Activated naive CD8-positive, alpha-beta T cell treated with anti-CD3 and anti-CD28 coated beads, Interleukin-2, amount 50 U/mL, for 16 hours (primary cell): ENCODE results near the gene PHACTR3.
"Not testable (repeated sequence)": the region's sequence is repeated elsewhere in the genome, so short reads cannot be mapped to it uniquely, and the experiment has no call there.

ENCODE experiments used
- DNase-seq: peaks from one replicate; pipeline ENCODE4 v3.0.0-alpha.2; 2020; ENCODE audit warnings: low read depth, low spot score

PHACTR3 gene

GRCh38 chr20:59618585-59618984, 14.2 kb downstream of the PHACTR3 start:
- DNase-seq, result not testable (repeated sequence)

- DNase-seq, result no peak
Measured at GRCh38 chr20:59620860-59621505, 16.6 kb downstream of the PHACTR3 start.

DNA sequence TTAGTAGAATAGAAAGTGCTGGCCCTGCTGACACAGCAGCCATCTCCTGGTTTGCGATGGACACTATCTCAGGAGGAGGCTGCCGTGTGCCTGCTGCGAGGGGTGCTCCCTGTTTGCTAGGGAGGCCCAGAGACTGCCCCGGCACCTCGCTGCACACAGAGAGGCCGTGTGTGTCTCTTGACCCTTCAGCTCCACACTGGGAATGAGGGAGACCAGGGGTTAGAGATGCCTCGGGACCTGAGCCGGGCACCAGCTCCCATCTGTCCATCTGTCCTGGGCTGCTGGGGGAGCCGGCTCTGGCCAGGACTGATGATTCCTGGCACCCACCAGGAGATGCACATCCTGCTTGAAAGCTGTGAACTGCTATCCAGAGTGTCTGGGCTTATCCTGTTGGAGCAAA, 18.2 kb downstream of the PHACTR3 start:
- no peak for DNase-seq

DNA sequence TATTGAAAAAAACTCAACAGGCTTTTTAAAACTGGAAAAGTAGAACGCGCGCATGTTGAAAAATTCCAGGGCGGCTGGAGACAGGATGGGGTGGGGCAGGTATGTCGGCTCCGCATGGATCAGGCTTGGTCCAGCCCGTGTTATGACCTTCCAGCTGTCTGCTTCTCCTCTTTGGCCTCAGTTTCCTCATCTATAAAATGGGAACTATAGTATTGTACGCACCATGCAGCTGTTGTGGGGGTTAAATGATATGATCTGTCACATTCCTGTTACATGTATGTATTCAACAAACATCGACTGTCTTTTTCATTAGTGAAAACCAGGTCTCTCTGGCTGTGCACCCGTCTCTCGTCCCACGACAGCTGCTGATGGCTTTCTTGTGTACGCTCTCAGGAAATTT, 18.8 kb downstream of the PHACTR3 start:
- no peak for DNase-seq

DNA sequence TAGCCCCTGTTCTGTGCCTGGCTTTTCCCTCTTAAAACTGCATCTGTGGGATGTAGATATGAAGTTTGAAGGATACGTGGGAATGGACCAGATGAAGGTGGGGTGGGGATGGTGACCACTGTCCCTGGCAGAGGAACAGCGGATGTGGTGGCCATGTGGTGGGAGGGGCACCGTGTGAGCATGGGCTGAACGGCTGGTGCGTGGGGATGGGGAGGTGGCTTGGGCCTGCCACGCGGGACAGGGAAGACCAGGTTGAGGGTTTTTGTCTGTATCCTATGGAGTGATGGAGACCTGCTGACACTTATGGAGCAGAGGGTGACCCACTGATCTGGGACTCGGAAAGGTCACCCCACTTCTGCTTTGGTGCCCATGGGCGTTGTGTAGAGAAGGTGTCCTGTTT, 19.2 kb downstream of the PHACTR3 start:
- no peak for DNase-seq

- no peak for DNase-seq
Measured at GRCh38 chr20:59624401-59624800, 20.1 kb downstream of the PHACTR3 start.

DNA sequence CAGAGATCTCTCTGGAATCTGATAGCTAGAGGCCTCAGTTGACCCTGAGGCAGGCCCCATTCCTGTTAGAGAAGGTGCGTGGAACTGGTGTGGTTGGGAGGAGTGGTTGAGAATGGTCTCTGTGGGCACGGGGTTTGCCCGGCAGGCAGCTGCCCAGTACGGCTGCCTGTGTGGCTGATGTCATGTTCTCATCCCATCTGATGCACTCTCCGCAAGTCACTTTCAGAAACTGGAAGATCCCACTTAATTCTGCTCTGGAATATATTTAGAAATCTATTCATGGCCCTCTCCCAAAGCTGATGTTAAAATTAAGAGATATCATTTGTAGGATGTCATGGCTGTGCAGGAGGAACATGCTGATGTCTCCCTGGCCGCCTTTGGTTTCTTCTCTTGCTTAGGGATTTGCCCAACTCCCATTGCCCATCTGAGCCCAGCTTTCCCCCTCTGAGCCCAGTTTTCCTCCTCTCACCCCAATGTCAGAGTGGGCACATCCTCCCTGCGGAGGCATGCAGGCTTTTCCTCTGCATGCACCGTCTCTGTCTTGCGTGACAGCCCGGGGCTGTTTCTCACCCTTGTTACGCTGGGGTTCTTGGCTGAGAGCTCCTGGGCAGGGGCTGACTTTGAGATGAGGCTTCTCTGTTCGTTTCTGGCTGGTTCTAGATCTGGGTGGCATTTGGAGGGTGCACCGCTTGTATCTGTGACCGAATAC, 21.0 kb downstream of the PHACTR3 start:
- no peak for DNase-seq

DNA sequence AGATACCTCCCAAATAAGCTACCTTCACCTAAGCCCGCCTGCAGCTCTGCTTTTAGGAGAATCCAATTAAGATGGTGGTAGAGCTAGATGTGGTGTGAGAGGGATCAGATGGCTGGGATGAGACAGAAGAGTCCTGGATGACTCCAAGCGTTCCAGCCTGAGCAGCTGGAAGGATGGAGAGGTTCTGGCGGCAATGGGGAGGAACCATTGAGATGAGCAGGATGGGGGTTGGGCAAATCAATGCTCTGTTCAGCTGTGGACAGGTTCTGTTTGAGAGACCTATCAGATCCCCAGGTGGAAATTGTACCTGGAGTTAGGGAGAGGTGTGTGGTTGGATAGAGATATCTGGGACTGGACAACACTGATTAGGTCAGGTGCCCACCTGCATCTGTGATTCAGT, 23.0 kb downstream of the PHACTR3 start:
- DNase-seq, result no peak

- no peak for DNase-seq
Measured at GRCh38 chr20:59628171-59628570, 23.8 kb downstream of the PHACTR3 start.

DNA sequence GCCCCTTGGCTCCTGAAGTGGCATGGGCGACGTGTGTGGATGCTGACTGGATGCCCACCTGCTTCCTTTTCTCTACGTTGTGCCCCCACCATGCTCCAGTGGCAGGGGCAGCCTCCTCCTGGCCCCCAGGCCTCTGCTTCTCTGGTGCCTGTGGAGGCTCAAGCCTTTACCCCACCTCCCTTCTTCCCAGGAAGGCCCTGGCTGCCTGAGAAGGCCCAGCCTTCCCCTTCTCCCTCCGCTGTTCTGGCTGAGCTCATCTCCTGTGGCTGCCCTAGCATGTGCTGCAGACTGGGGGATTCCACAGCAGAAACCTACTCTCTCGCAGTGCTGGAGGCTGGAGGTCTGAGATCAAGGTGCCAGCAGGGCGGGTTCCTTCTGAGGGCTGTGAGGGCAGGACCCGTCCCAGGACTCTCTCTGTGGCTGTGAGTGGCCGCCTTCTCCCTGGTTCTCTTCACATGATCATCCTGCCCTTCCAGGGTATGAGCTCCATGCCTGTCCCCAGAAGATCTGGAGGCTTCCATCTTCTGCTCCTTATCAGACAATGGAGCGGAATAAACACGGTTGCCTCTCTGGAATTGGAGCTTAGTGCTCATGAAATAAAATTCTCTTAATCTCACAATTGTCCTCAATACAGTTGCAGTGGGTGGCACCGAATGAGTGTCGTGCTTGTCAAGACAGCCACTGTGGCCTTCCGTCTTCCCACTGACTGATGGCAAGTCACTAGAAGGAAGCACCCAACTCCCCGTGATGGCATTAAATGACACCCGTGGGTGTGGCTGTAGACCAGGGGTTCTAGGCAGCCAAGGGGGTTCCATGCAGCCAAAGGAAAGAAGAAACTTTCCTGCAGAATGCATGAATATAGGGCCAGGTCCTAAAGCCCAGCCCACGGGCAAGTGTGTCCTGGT, 25.1 kb downstream of the PHACTR3 start:
- DNase-seq, result no peak

- no peak for DNase-seq
Measured at GRCh38 chr20:59630526-59630925, 26.2 kb downstream of the PHACTR3 start.

- no peak for DNase-seq
Measured at GRCh38 chr20:59631751-59632540, 27.6 kb downstream of the PHACTR3 start.

GRCh38 chr20:59632541-59633113, 28.3 kb downstream of the PHACTR3 start:
- DNase-seq, result no peak

GRCh38 chr20:59633656-59634251, 29.4 kb downstream of the PHACTR3 start:
- DNase-seq, result no peak

GRCh38 chr20:59634435-59635005, 30.2 kb downstream of the PHACTR3 start:
- no peak for DNase-seq

DNA sequence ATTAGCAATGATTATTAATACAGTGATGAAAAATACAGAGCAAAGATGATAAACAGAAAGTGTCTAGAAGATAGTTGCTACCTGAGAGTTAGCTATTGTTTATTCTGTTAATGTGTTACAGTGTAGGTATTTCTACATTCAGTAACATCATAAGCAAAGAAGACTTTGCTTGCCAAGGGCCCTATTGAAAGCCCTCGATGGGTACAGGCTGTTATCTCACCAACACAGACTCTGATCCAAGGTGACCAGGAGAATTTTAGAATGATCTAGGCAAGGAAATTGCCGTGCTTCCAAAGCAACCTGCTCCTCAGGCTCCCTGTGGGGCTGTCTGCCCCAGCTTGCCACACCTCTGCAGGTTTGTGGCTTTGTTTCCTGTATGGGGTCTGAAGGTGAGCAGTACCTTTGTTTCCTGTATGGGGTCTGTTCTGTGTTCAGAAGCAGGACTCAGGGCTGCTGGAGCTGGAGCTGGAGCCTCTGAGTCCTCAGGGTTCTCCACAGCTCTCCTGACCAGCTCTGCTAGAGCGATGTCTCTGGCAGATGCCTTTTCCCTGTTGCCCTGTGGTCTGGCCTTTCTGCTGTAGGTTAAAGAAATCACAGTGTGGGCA, 32.5 kb downstream of the PHACTR3 start:
- DNase-seq, result no peak

DNA sequence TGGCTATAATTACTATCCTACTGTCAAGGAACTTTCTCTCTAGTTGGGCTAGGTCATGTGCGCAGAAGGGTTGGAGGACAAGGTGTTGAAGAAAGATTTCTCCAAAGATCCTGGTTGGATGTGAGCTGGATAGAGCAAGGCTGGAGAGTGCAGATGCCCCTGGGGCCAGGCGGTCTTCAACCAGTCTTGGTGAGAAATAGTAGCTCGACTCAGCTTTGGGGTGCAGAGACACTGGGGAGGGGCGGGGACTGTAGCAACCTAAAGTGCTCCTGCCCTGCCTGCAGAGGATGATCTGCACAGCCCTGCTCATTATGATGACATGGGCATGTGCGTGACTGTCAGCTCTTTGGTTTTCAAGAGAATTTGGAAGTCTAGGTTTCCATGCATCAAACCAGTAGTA, 35.9 kb downstream of the PHACTR3 start:
- DNase-seq, result no peak

- no peak for DNase-seq
Measured at GRCh38 chr20:59643615-59644061, 39.3 kb downstream of the PHACTR3 start.

DNA sequence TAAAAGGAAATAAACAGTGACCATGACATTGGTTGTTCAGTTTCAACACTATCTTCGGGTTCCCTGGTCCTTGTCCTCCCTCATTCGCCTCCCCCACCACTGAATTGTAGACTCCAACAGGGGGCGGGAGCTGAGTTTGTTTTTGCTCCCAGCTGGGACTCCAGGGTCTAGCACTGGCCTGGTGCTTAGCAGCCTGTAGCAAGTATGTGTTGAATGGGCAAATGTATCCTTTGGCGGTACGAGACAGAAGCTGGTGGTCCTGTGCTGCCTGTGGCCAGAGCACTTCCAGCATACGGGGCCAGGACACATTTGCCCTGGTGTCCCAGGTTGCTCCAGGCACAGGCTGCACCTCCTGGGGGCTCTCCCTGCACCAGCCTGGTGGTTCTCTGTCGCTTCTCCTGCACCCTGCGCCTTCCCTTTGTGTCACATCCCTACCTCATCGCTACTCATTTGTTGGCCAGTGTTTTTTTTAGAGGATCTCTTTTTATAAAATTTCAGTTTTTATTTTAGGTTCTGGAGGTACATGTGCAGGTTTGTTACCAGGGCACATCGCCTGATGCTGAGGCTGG, 40.1 kb downstream of the PHACTR3 start:
- DNase-seq, result no peak

DNA sequence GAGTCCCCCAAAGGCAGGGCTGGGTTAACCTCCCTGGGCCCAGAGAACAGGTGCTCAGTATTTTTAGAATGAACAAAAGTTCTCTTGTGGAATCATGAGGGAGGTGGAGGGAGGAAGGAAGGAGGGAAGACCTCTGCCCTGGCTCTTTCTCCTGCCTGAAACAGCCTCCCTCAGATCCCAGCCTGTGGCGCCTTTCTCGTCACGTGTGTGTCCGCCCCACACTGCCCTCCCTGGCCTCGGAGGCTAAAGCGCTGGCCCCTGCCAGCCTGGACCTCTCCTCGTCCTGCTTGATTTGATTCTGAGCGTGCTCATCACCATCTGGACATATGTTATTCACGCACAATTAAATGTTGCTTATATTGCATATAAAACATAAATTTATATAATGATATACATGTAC, 40.9 kb downstream of the PHACTR3 start:
- DNase-seq, result no peak
